Measurements from ENCODE around the gene OSBPL2.

DNA sequence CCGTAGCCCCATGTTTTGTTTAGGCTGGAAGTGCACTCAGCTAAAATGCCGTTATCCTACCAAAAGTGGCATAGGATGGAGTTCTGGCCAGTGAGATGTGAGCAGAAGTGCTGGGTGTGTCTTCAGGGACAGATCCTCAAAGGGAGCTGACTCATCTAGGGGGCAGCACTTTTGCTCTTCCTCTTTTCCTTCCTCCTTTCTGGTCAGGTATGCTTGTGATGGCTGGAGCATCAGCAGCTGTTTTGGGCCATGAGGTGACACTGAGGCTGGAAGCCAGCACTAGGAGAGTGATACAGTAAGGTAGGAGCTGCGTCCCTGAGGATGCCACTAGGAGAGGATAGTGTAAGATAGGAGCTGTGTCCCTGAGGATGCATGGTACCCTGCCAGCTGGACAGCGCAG, 4.6 kb upstream of the OSBPL2 start:
- no peak for TF ChIP-seq ZNF561 (tag by site-specific recombination; IDR thresholded peaks at IDR 0.05; ENCODE audit: borderline replicate concordance)
- TF ChIP-seq ZNF658 (tag by site-specific recombination; IDR thresholded peaks at IDR 0.05), result no peak
- TF ChIP-seq, protein P1, sequence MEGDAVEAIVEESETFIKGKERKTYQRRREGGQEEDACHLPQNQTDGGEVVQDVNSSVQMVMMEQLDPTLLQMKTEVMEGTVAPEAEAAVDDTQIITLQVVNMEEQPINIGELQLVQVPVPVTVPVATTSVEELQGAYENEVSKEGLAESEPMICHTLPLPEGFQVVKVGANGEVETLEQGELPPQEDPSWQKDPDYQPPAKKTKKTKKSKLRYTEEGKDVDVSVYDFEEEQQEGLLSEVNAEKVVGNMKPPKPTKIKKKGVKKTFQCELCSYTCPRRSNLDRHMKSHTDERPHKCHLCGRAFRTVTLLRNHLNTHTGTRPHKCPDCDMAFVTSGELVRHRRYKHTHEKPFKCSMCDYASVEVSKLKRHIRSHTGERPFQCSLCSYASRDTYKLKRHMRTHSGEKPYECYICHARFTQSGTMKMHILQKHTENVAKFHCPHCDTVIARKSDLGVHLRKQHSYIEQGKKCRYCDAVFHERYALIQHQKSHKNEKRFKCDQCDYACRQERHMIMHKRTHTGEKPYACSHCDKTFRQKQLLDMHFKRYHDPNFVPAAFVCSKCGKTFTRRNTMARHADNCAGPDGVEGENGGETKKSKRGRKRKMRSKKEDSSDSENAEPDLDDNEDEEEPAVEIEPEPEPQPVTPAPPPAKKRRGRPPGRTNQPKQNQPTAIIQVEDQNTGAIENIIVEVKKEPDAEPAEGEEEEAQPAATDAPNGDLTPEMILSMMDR (tag by site-specific recombination; IDR thresholded peaks at IDR 0.05), result no peak
- no peak for TF ChIP-seq ZNF777 (tag by site-specific recombination; IDR thresholded peaks at IDR 0.05; ENCODE audit: borderline replicate concordance)
- no peak for TF ChIP-seq ZNF335 (tag by site-specific recombination; conservative IDR thresholded peaks at IDR 0.05)
- TF ChIP-seq, protein P2, sequence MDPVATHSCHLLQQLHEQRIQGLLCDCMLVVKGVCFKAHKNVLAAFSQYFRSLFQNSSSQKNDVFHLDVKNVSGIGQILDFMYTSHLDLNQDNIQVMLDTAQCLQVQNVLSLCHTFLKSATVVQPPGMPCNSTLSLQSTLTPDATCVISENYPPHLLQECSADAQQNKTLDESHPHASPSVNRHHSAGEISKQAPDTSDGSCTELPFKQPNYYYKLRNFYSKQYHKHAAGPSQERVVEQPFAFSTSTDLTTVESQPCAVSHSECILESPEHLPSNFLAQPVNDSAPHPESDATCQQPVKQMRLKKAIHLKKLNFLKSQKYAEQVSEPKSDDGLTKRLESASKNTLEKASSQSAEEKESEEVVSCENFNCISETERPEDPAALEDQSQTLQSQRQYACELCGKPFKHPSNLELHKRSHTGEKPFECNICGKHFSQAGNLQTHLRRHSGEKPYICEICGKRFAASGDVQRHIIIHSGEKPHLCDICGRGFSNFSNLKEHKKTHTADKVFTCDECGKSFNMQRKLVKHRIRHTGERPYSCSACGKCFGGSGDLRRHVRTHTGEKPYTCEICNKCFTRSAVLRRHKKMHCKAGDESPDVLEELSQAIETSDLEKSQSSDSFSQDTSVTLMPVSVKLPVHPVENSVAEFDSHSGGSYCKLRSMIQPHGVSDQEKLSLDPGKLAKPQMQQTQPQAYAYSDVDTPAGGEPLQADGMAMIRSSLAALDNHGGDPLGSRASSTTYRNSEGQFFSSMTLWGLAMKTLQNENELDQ (tag by site-specific recombination; IDR thresholded peaks at IDR 0.05; ENCODE audit: low read depth), result no peak
- TF ChIP-seq, protein P3, sequence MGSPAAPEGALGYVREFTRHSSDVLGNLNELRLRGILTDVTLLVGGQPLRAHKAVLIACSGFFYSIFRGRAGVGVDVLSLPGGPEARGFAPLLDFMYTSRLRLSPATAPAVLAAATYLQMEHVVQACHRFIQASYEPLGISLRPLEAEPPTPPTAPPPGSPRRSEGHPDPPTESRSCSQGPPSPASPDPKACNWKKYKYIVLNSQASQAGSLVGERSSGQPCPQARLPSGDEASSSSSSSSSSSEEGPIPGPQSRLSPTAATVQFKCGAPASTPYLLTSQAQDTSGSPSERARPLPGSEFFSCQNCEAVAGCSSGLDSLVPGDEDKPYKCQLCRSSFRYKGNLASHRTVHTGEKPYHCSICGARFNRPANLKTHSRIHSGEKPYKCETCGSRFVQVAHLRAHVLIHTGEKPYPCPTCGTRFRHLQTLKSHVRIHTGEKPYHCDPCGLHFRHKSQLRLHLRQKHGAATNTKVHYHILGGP (tag by site-specific recombination; IDR thresholded peaks at IDR 0.05), result no peak
- no peak for TF ChIP-seq ZFP69B (tag by site-specific recombination; IDR thresholded peaks at IDR 0.05)
- no peak for TF ChIP-seq ZBTB8A (tag by site-specific recombination; IDR thresholded peaks at IDR 0.05)

Data from HEK293 (cell line).